OCI-LY1 (cell line): Measurements from ENCODE around the gene ZNF821.

Experiments
- H2AFZ ChIP-seq: fragments of 200-600 bp; sonication (generic), shearing (Covaris generic); 2 replicates; pipeline ENCODE4 v1.6.0; 2014; ENCODE audit warnings: antibody characterized with exemption, mild to moderate bottlenecking, low read length
- H3F3A ChIP-seq: fragments of 200-600 bp; sonication (generic), shearing (Covaris generic); 2 replicates; pipeline ENCODE4 v1.6.0; 2014; ENCODE audit warnings: mild to moderate bottlenecking, antibody characterized with exemption, low read length, moderate library complexity; ENCODE audit not compliant: insufficient read depth
- H3K27ac ChIP-seq: fragments of 200-600 bp; sonication (generic); 2 replicates; pipeline ENCODE4 v1.5.1; 2014; ENCODE audit warnings: low read length, mixed run types, mild to moderate bottlenecking, low read depth; ENCODE audit not compliant: poor library complexity, severe bottlenecking
- H3K27me3 ChIP-seq: fragments of 200-600 bp; sonication (generic); 2 replicates; pipeline ENCODE4 v1.6.0; 2014; ENCODE audit warnings: antibody characterized with exemption, mild to moderate bottlenecking, low read length, moderate library complexity; ENCODE audit not compliant: insufficient read depth
- H3K36me3 ChIP-seq: fragments of 200-600 bp; sonication (generic); 2 replicates; pipeline ENCODE4 v1.6.1; 2014; ENCODE audit warnings: mild to moderate bottlenecking, antibody characterized with exemption, low read length, moderate library complexity, mixed read lengths; ENCODE audit not compliant: insufficient read depth
- H3K4me1 ChIP-seq: fragments of 200-600 bp; sonication (generic); 2 replicates; pipeline ENCODE4 v1.5.1; 2014; ENCODE audit warnings: mild to moderate bottlenecking, low read length, moderate library complexity; ENCODE audit not compliant: insufficient read depth, severe bottlenecking
- H3K4me2 ChIP-seq: fragments of 200-600 bp; sonication (generic), shearing (Covaris generic); 2 replicates; pipeline ENCODE4 v1.6.1; 2014; ENCODE audit warnings: low read length
- H3K4me3 ChIP-seq: fragments of 200-600 bp; sonication (generic); 2 replicates; pipeline ENCODE4 v1.5.1; 2014; ENCODE audit warnings: low read length, low read depth, mild to moderate bottlenecking, mixed read lengths; ENCODE audit not compliant: poor library complexity, severe bottlenecking
- H3K79me2 ChIP-seq: fragments of 200-600 bp; shearing (Covaris generic); 2 replicates; pipeline ENCODE4 v1.6.1; 2016; ENCODE audit warnings: mixed run types, low read length, mixed read lengths; ENCODE audit not compliant: insufficient read depth
- H3K9ac ChIP-seq: fragments of 200-600 bp; sonication (generic), shearing (Covaris generic); 2 replicates; pipeline ENCODE4 v1.6.1; 2014; ENCODE audit warnings: mild to moderate bottlenecking, low read length, mixed read lengths
- H3K9me2 ChIP-seq: fragments of 200-600 bp; sonication (generic), shearing (Covaris generic); 2 replicates; pipeline ENCODE4 v1.6.1; 2014; ENCODE audit warnings: low read depth, mild to moderate bottlenecking, low read length, mixed read lengths
- H3K9me3 ChIP-seq: fragments of 200-600 bp; shearing (Covaris generic); 2 replicates; pipeline ENCODE4 v1.6.1; 2014; ENCODE audit warnings: low read length, mixed read lengths
- H4K20me1 ChIP-seq: fragments of 200-600 bp; sonication (generic), shearing (Covaris generic); 2 replicates; pipeline ENCODE4 v1.6.0; 2016; ENCODE audit warnings: mild to moderate bottlenecking, low read length; ENCODE audit not compliant: insufficient read depth
- EZH2 ChIP-seq: fragments of 200-600 bp; sonication (generic), shearing (Covaris generic); IDR thresholded peaks from 2 replicates; pipeline ENCODE4 v1.8.0; 2017; ENCODE audit warnings: borderline replicate concordance, mixed run types, mild to moderate bottlenecking, antibody characterized with exemption, low read length, moderate library complexity, mixed read lengths
- TF ChIP-seq, protein P1 (sequence below): fragments of 200-600 bp; sonication (generic), shearing (Covaris generic); IDR thresholded peaks from 2 replicates; pipeline ENCODE4 v1.5.1; 2017; ENCODE audit warnings: mild to moderate bottlenecking, antibody characterized with exemption, low read length, moderate library complexity, mixed read lengths

Gene ZNF821

GRCh38 chr16:71904239-71904638 lies 20.3 kb upstream of the ZNF821 start:
- Histone ChIP-seq H3K9ac (no peak overlapping the region), H3K27ac (no peak overlapping the region), H2AFZ (no peak overlapping the region), H3K4me1 (peaks cover 9% of the 10 kb centered on the region), H3F3A (no peaks in the 10 kb centered on the region), H4K20me1 (peaks cover 7% of the 10 kb centered on the region; the same call in 1 of the 2 replicates), H3K79me2 (peaks cover 99% of the 10 kb centered on the region), H3K4me2 (no peak overlapping the region), H3K9me2 (no peaks in the 10 kb centered on the region), H3K9me3 (no peaks in the 10 kb centered on the region; the same call in 1 of the 2 replicates), H3K27me3 (no peaks in the 10 kb centered on the region), H3K36me3 (peaks cover 41% of the 10 kb centered on the region), H3K4me3 (no peak overlapping the region)
- TF ChIP-seq, protein P1, sequence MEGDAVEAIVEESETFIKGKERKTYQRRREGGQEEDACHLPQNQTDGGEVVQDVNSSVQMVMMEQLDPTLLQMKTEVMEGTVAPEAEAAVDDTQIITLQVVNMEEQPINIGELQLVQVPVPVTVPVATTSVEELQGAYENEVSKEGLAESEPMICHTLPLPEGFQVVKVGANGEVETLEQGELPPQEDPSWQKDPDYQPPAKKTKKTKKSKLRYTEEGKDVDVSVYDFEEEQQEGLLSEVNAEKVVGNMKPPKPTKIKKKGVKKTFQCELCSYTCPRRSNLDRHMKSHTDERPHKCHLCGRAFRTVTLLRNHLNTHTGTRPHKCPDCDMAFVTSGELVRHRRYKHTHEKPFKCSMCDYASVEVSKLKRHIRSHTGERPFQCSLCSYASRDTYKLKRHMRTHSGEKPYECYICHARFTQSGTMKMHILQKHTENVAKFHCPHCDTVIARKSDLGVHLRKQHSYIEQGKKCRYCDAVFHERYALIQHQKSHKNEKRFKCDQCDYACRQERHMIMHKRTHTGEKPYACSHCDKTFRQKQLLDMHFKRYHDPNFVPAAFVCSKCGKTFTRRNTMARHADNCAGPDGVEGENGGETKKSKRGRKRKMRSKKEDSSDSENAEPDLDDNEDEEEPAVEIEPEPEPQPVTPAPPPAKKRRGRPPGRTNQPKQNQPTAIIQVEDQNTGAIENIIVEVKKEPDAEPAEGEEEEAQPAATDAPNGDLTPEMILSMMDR = no peak
- TF ChIP-seq EZH2 = no peak

DNA sequence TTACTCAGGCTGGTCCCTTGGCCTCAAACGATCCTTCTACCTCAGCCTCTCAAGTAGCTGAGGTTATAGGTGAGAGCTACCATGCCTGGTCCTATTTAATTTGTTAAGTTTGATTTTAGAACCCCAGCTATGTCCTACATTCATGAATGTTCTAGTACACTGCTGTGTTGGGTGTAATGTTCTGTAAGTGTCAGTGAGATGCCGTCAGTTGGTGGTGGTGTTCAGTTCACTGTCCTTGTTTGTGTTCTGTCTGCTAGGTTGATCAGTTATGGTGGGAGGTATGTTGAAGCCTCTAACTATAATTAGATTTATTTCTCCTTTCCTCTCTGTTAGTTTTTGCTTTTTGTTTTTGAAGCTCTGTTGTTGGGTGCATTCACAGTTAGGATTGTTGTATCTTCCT lies 19.6 kb upstream of the ZNF821 start:
- Histone ChIP-seq H3K36me3 (peaks cover 35% of the 10 kb centered on the region), H3F3A (no peaks in the 10 kb centered on the region), H3K27me3 (no peaks in the 10 kb centered on the region), H3K27ac (no peak overlapping the region), H3K9ac (no peak overlapping the region), H4K20me1 (peaks cover 7% of the 10 kb centered on the region; the same call in 1 of the 2 replicates), H3K79me2 (peaks cover 99% of the 10 kb centered on the region), H3K9me2 (no peaks in the 10 kb centered on the region), H3K4me1 (peaks cover 12% of the 10 kb centered on the region), H3K4me3 (no peak overlapping the region), H3K4me2 (no peak overlapping the region), H3K9me3 (no peaks in the 10 kb centered on the region; the same call in 1 of the 2 replicates), H2AFZ (no peak overlapping the region)
- no peak for TF ChIP-seq EZH2
- TF ChIP-seq, protein P1 = no peak

- peaks cover 19% of the 10 kb centered on the region for H3K4me1 ChIP-seq
- no peak overlapping the region for H3K27ac ChIP-seq
- H3K9ac ChIP-seq = no peak overlapping the region
- H3K79me2 ChIP-seq = peaks cover 99% of the 10 kb centered on the region
- H3F3A ChIP-seq = no peaks in the 10 kb centered on the region
- peaks cover 7% of the 10 kb centered on the region; the same call in 1 of the 2 replicates for H4K20me1 ChIP-seq
- TF ChIP-seq, protein P1 = no peak
- TF ChIP-seq EZH2 = no peak
- H2AFZ ChIP-seq = no peak overlapping the region
- no peak overlapping the region for H3K4me2 ChIP-seq
- H3K9me3 ChIP-seq = no peaks in the 10 kb centered on the region; the same call in 1 of the 2 replicates
- H3K36me3 ChIP-seq = peaks cover 31% of the 10 kb centered on the region
- no peaks in the 10 kb centered on the region for H3K9me2 ChIP-seq
- H3K27me3 ChIP-seq = no peaks in the 10 kb centered on the region
- no peak overlapping the region for H3K4me3 ChIP-seq
Measured at GRCh38 chr16:71902656-71903365, 18.8 kb upstream of the ZNF821 start.
